Panc1 (cell line): ENCODE results near the gene ZNF644.
A peak's percentile ranks its signal among the peaks of the same experiment; 100 is the strongest.

Experiments used
- CTCF ChIP-seq: fragments of 450-650 bp; IDR thresholded peaks from 2 replicates; pipeline ENCODE4 v1.5.1; 2017; ENCODE audit warnings: mild to moderate bottlenecking
- POLR2AphosphoS5 ChIP-seq: IDR thresholded peaks from 2 replicates; pipeline ENCODE4 v1.6.1; 2012; ENCODE audit warnings: mild to moderate bottlenecking, low read depth, low read length, moderate library complexity
- REST ChIP-seq, 2 experiments: IDR thresholded peaks; 2 replicates each; pipeline ENCODE4 v1.6.1; 2011 to 2012; ENCODE audit warnings: low read depth in 2 of 2, control low read depth in 1 of 2, low read length in 1 of 2, mild to moderate bottlenecking in 1 of 2, moderate library complexity in 1 of 2; ENCODE audit not compliant: insufficient read depth in 1 of 2
- SIN3A ChIP-seq: IDR thresholded peaks from 2 replicates; pipeline ENCODE4 v1.6.1; 2012; ENCODE audit warnings: low read depth, mild to moderate bottlenecking, low read length, moderate library complexity, borderline replicate concordance; ENCODE audit not compliant: insufficient read depth

- TF ChIP-seq CTCF (peak; percentile 27; the same call in 1 of the 2 replicates), POLR2AphosphoS5 (no peak), REST (IDR thresholded peaks at IDR 0.05; ENCODE audit: insufficient read depth in 1 of 2, low read depth in 2 of 2, low read length in 1 of 2) (no peak), SIN3A (no peak)
These were observed 57.3 kb downstream of the ZNF644 start for GRCh38 chr1:90964444-90965035.
